ENCODE measurements around the gene PXDC1. TPM values are rescaled to one million over a fixed set of nuclear protein-coding genes. Genes with fewer than 3 reads are reported as not detected.
A peak's percentile ranks its signal among the peaks of the same experiment; 100 is the strongest.
"Not testable (repeated sequence)": the region's sequence is repeated elsewhere in the genome, so short reads cannot be mapped to it uniquely, and the experiment has no call there.

The PXDC1 gene
- total RNA-seq, 4 donors from 2014 or later, result 73.5 to 102 (median 82.7) TPM

DNA sequence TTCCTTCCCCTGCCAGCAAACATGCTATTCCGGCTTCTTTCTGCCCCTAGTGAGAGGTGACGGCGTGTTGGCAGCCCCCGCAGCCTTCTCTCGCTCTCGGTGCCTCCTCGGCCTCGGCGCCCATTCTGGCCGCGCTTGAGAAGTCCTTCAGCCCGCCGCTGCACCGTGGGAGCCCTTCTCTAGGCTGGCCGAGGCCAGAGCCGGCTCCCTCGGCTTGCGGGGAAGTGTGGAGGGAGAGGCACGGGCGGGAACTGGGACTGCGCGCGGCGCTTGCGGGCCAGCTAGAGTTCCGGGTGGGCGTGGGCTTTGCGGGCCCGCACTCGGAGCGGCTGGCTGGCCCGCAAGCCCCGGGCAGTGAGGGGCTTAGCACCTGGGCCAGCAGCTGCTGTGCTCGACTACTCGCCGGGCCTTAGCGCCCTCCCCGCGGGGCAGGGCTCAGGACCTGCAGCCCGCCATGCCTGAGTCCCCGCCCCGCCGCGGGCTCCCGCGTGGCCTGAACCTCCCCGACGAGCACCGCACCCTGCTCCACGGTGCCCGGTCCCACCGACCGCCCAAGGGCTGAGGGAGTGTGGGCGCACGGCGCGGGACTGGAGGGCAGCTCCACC, 20.0 kb upstream of the PXDC1 start:
- WGBS, 2 donors, result 86 to 89% methylated on average over 25 to 52 of the region's 57 CpGs
- no peaks in the 10 kb centered on the region for H3K9me3 ChIP-seq
- H3K4me1 ChIP-seq, result peaks cover 0 to 11% of the 10 kb centered on the region in 2 donors
- H3K4me3 ChIP-seq (replicated peaks in 1 of 3), result no peak overlapping the region
- no peaks in the 10 kb centered on the region for H3K36me3 ChIP-seq
- intact Hi-C loops (cut with DNase I), result no loop called here
- H3K27ac ChIP-seq, result no peak overlapping the region
- no peaks in the 10 kb centered on the region for H3K27me3 ChIP-seq
- DNase-seq, result no peak
- TF ChIP-seq CTCF (IDR thresholded peaks at IDR 0.05) (no peak), POLR2A (IDR thresholded peaks at IDR 0.05) (no peak)

- Histone ChIP-seq H3K9me3 (no peaks in the 10 kb centered on the region), H3K4me1 (peaks cover 0 to 11% of the 10 kb centered on the region in 2 donors), H3K27ac (no peak overlapping the region), H3K4me3 (replicated peaks in 1 of 3) (no peak overlapping the region), H3K27me3 (no peaks in the 10 kb centered on the region), H3K36me3 (no peaks in the 10 kb centered on the region)
- 61 to 65% methylated on average over 10 of the region's 10 CpGs for WGBS, 2 donors
- TF ChIP-seq CTCF (IDR thresholded peaks at IDR 0.05) (no peak), POLR2A (IDR thresholded peaks at IDR 0.05) (no peak)
- DNase-seq, result no peak
- intact Hi-C loops (cut with DNase I), result no loop called here
Observed at GRCh38 chr6:3770023-3770720, 18.7 kb upstream of the PXDC1 start.

GRCh38 chr6:3769610-3770009, 18.1 kb upstream of the PXDC1 start:
- Histone ChIP-seq H3K27ac (no peak overlapping the region), H3K4me3 (replicated peaks in 1 of 3) (no peak overlapping the region), H3K27me3 (no peaks in the 10 kb centered on the region), H3K4me1 (peaks cover 0 to 11% of the 10 kb centered on the region in 2 donors), H3K9me3 (no peaks in the 10 kb centered on the region), H3K36me3 (no peaks in the 10 kb centered on the region)
- TF ChIP-seq POLR2A (IDR thresholded peaks at IDR 0.05) (no peak), CTCF (IDR thresholded peaks at IDR 0.05) (no peak)
- no peak for DNase-seq
- 93% methylated on average over 6 of the region's 6 CpGs for WGBS, 2 donors
- intact Hi-C loops (cut with DNase I), result no loop called here

GRCh38 chr6:3768502-3768901, 17.0 kb upstream of the PXDC1 start:
- TF ChIP-seq CTCF (IDR thresholded peaks at IDR 0.05) (no peak), POLR2A (IDR thresholded peaks at IDR 0.05) (no peak)
- no peak overlapping the region for H3K27ac ChIP-seq
- H3K36me3 ChIP-seq, result no peaks in the 10 kb centered on the region
- H3K4me3 ChIP-seq (replicated peaks in 1 of 3), result no peak overlapping the region
- WGBS, 2 donors, result 85 to 91% methylated on average over 2 of the region's 2 CpGs
- DNase-seq, result no peak
- intact Hi-C loops (cut with DNase I), result no loop called here
- no peaks in the 10 kb centered on the region for H3K27me3 ChIP-seq
- H3K9me3 ChIP-seq, result no peaks in the 10 kb centered on the region
- peaks cover 0 to 3% of the 10 kb centered on the region in 2 donors for H3K4me1 ChIP-seq

- H3K36me3 ChIP-seq; H3K27me3 ChIP-seq; intact Hi-C loops (cut with DNase I); H3K4me3 ChIP-seq (replicated peaks in 1 of 3); H3K27ac ChIP-seq; H3K9me3 ChIP-seq; H3K4me1 ChIP-seq: not testable (repeated sequence)
- 85 to 90% methylated on average over 6 of the region's 6 CpGs for WGBS, 2 donors
- peak in 1 of 2 donors; percentile 28 for DNase-seq
Observed at GRCh38 chr6:3767483-3767882, 16.0 kb upstream of the PXDC1 start.

Measured in thyroid gland (tissue), 4 donors.